ENCODE data around the gene C1QA.

Gene C1QA

DNA sequence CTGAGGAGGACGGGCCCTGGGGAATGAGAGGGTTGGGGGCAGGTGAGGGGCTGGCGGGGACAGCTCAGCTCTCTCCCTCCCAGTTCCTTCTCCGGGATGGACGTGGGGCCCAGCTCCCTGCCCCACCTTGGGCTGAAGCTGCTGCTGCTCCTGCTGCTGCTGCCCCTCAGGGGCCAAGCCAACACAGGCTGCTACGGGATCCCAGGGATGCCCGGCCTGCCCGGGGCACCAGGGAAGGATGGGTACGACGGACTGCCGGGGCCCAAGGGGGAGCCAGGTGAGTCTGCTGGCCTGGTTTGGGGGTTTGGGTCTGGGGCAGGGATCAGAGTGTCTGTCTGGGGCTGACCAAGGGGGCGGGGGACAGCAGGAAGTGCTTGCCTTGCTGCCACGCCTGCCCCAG is 7.5 kb downstream of the C1QA start:
- DNase-seq (ENCODE audit: low read depth) = no peak
- no peak for TF ChIP-seq CTCF (conservative IDR thresholded peaks at IDR 0.05; ENCODE audit: low read depth, low read length)
- H3K4me3 ChIP-seq (ENCODE audit: low read depth, low read length) = no peak overlapping the region

- TF ChIP-seq CTCF (conservative IDR thresholded peaks at IDR 0.05; ENCODE audit: low read depth, low read length) = no peak
- H3K4me3 ChIP-seq (ENCODE audit: low read depth, low read length) = no peak overlapping the region
- no peak for DNase-seq (ENCODE audit: low read depth)
Observed at GRCh38 chr1:22645931-22646330, 9.5 kb downstream of the C1QA start.

- no peak overlapping the region for H3K4me3 ChIP-seq (ENCODE audit: low read depth, low read length)
- DNase-seq (ENCODE audit: low read depth) = no peak
- no peak for TF ChIP-seq CTCF (conservative IDR thresholded peaks at IDR 0.05; ENCODE audit: low read depth, low read length)
Observed at GRCh38 chr1:22646384-22646783, 10.0 kb downstream of the C1QA start.

DNA sequence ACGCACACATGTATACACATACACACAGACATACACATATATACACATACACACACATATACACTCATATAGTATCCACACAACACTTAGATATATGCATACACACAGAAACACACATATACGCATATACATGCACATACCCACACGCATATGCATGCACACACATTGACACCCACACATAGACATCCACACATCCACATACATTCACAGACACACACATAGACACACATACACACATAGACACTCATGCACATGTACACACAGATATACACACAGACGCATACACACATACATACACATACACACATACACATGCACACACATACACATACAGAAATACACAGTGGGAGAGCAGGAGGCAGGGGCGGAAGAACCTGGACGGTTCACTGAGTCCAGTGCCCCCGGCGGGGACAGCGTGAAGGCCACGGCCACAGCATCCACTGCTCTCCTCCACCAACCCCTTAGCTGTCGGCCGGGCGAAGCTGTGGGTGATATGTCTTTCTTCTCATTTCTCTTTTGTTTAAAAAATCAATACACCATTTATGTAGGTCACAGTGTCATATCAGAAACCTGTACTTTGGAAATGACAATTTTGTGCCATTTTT is 13.8 kb downstream of the C1QA start:
- TF ChIP-seq CTCF (conservative IDR thresholded peaks at IDR 0.05; ENCODE audit: low read depth, low read length) = no peak
- DNase-seq (ENCODE audit: low read depth) = no peak
- no peak overlapping the region for H3K4me3 ChIP-seq (ENCODE audit: low read depth, low read length)

DNA sequence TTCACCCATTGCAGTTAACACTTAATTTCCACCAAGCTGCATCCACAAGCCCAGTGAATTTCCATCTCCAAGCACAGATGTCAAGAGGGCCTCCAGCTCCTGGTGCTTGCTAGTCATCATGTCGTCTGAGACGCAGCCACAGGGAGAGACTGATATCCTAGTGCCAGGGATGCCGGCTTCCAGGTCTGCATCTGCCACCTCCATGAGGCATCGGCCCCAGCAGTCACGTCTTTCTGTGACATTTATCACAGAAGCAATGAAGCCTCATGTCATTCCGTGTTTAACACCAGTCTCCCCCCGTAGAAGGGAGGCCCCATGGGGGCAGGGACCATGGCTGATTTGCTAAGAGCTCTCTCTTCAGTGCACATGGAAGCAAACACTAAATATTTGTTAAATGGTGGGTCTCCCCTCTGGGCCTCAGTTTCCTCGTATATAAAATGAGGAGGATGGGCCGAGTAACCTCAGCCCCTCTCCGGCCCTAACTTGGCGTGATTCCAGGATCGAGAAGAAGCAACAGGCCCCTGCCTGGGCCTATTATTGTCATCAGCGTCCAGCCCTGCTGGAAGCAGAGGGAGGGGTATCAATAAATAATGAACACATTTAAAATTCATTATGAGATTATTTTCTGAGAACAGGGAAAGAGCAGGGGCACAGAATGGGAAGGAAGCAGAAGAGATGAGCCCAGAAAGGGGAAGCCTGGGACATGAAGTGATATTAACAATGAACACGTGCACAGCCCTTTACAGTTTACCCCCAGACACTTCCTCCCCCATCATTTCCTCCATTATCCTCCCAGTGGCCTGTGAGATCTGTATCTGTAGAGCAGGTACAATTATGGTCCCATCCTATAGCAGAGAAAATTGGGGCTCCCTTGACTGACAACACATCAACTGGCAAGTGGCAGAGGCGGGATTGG is 15.8 kb downstream of the C1QA start:
- no peak for DNase-seq (ENCODE audit: low read depth)
- TF ChIP-seq CTCF (conservative IDR thresholded peaks at IDR 0.05; ENCODE audit: low read depth, low read length) = no peak
- H3K4me3 ChIP-seq (ENCODE audit: low read depth, low read length) = no peak overlapping the region

- no peak for TF ChIP-seq CTCF (conservative IDR thresholded peaks at IDR 0.05; ENCODE audit: low read depth, low read length)
- DNase-seq (ENCODE audit: low read depth) = no peak
Observed at GRCh38 chr1:22652881-22653316, 16.5 kb downstream of the C1QA start, which contains the start of gene C1QB. C1QB (plus strand) TSS chr1:22653236; CDS start chr1:22659463, 6,227 bp downstream.

More at GRCh38 chr1:22652881-22653316, 16.5 kb downstream of the C1QA start, which contains the start of gene C1QB:
- H3K4me3 ChIP-seq (ENCODE audit: low read depth, low read length) = no peak within 1 kb of the TSS

All from choroid plexus epithelial cell (primary cell).